Measurements from ENCODE around the gene UMOD. TPM values are rescaled to one million over a fixed set of nuclear protein-coding genes. Genes with fewer than 3 reads are reported as not detected.

UMOD gene
- total RNA-seq, 4 donors from 2014 or later: not detected

GRCh38 chr16:20303012-20303411, 49.5 kb downstream of the UMOD start:
- no peak overlapping the region for H3K4me3 ChIP-seq (ENCODE audit: low read depth, poor library complexity, severe bottlenecking)
- 53 to 74% methylated on average over 4 of the region's 4 CpGs for WGBS, 2 donors
- intact Hi-C loops (cut with DNase I; ENCODE audit: low total_unique reads): no loop called here
- TF ChIP-seq CTCF (IDR thresholded peaks at IDR 0.05): no peak
- no peak for TF ChIP-seq POLR2A (IDR thresholded peaks at IDR 0.05)
- DNase-seq (ENCODE audit: low spot score in 2 of 2): no peak

- 56 to 70% methylated on average over 5 of the region's 5 CpGs for WGBS, 2 donors
- DNase-seq (ENCODE audit: low spot score in 2 of 2): no peak
- no peak overlapping the region for H3K4me3 ChIP-seq (ENCODE audit: low read depth, poor library complexity, severe bottlenecking)
- intact Hi-C loops (cut with DNase I; ENCODE audit: low total_unique reads): no loop called here
- TF ChIP-seq POLR2A (IDR thresholded peaks at IDR 0.05) (no peak), CTCF (IDR thresholded peaks at IDR 0.05) (no peak)
These were observed 50.1 kb downstream of the UMOD start for GRCh38 chr16:20302389-20302788.

- intact Hi-C loops (cut with DNase I; ENCODE audit: low total_unique reads): no loop called here
- WGBS, 2 donors: 42 to 47% methylated on average over 5 of the region's 5 CpGs
- TF ChIP-seq POLR2A (IDR thresholded peaks at IDR 0.05) (no peak), CTCF (IDR thresholded peaks at IDR 0.05) (no peak)
These were observed 50.7 kb downstream of the UMOD start for GRCh38 chr16:20301840-20302239.

GRCh38 chr16:20300312-20301097, 52.0 kb downstream of the UMOD start:
- WGBS, 2 donors: 16 to 22% methylated on average over 16 of the region's 16 CpGs
- no peak for DNase-seq (ENCODE audit: low spot score in 2 of 2)
- TF ChIP-seq CTCF (IDR thresholded peaks at IDR 0.05) (no peak), POLR2A (IDR thresholded peaks at IDR 0.05) (no peak)
- intact Hi-C loops (cut with DNase I; ENCODE audit: low total_unique reads): no loop called here
- H3K4me3 ChIP-seq (ENCODE audit: low read depth, poor library complexity, severe bottlenecking): no peak overlapping the region

More at GRCh38 chr16:20301840-20302239, 50.7 kb downstream of the UMOD start:
- DNase-seq (ENCODE audit: low spot score in 2 of 2): no peak
- no peak overlapping the region for H3K4me3 ChIP-seq (ENCODE audit: low read depth, poor library complexity, severe bottlenecking)

- no peak overlapping the region for H3K4me3 ChIP-seq (ENCODE audit: low read depth, poor library complexity, severe bottlenecking)
- intact Hi-C loops (cut with DNase I; ENCODE audit: low total_unique reads): loop anchor here (10.0 kb wide), 1 partner anchor 384 kb away; no protein-coding TSS in a partner anchor
- WGBS, 2 donors: 68 to 85% methylated on average over 5 of the region's 5 CpGs
- DNase-seq (ENCODE audit: low spot score in 2 of 2): no peak
- TF ChIP-seq POLR2A (IDR thresholded peaks at IDR 0.05): no peak
- peak in 1 of 3 donors; percentile 43 for TF ChIP-seq CTCF (IDR thresholded peaks at IDR 0.05)
These were observed 54.1 kb downstream of the UMOD start for GRCh38 chr16:20298452-20298851.
